Islet of Langerhans (tissue), 1 donor: ENCODE results near the gene SSRP1.
"Not testable (repeated sequence)": the region's sequence is repeated elsewhere in the genome, so short reads cannot be mapped to it uniquely, and the experiment has no call there.

Experiments used
- FAIRE-seq: peaks from one replicate; lab custom pipeline; 2011; peaks lifted over from hg19 to GRCh38; lab: Jason Lieb, UNC

Gene SSRP1

DNA sequence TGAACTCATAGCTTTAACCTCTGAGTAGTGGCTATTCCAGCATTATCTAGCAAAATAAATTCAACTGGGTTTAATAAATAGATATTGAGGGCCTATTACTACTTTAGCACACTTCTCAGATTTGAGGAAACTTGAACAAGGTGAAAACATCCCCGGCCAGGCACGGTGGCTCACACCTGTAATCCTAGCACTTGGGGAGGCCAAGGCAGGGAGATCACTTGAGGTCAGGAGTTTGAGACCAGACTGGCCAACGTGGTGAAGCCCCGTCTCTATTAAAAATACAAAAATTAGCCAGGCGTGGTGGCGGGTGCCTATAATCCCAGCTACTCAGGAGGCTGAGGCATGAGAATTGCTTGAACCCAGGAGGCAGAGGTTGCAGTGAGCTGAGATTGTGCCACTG is 1.2 kb upstream of the SSRP1 start:
- not testable (repeated sequence) for FAIRE-seq

DNA sequence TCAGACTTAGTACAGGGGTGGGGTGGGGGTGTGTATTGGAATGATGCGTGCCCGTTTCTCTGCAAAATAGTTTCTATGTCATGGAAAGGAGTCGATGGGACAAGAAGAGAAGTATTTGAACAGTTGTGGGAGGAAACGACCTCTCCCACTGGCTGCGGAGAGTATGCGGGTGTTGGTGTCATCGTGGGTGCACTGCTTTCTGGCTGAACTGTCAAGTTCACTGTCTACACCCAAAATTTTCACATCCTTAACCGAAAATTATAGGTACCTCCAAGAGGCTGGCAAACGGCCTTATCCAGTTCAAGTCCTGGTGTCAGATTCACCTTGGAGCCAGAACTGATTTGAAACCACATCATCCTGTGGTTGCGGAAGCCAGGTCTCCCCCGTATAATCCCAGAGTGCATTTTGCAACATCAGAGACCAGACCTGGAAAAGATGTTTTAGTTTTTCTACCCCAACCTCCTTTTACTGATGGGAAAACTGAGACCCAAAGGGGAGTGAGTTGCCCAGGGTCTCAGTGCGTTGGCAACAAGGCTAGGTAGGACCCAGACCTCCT is 497 bp upstream of the SSRP1 start:
- no peak for FAIRE-seq

DNA sequence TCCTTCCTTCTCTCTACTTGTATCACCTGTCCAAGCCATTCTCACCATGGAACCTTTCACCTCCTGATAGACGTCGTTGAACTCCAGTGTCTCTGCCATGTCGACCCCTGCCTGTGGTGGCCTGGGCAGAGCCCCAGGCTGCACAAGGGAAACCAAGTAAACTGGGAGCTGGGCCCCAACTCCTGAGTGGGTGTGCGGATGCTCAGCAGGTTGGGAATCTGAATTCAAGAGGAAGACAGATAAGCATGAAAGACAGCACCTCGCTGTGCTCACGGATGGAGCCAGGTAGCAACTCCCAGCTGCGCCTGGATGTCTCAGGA is 709 bp downstream of the SSRP1 start:
- FAIRE-seq, result no peak

DNA sequence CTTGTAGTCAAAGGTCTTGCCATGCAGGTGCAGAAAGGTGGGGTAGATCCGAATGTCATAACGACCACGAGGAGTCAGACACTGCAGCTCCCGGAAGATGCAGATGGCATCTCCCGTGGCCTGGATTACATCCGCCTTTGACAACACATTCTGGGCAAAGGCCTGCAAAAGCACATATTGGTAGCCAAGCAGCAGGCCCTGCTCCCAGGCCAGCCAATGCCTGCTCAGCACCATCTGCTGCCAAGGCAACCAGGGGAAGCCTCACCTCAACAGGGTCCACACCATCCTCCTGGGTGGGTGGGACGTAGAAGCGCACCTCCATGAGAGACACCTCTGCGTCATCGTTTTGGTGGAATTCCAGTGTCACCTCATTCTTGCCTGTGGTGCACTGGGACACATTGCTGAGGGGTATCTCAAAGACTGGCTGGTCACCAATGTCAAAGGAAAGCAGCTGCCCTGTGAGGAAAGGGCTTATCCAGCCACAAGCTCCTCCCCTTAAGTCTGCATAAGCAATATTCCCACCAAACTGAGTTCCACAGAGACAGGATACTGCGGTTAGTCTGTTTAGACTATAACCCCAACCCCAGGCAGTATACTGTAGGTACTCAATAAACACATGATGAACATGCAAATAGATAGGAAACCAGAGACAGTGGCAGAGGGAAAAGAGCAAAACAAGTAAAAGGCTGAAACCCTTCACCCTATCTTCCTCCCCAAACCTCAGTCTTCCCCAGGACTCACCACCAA is 2.8 kb downstream of the SSRP1 start:
- FAIRE-seq, result no peak

DNA sequence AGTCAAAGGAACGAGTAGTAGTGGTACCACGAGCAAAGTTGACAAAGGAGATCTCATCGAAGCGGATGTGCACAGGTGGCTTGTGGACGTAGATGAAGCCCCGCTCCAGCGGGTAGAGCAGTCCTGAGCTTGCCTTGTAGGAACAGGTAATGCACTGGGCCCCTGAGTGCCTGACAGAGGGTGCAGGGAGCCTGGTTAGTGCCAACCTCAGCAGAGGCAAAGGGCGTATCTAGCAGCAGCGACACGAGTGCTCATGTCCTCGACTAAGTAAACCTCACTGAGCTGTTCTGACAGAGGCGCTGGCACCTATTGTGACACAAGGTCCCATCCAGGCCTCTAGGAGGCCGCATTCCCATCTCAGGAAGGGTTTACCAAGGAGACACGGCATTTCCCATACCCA is 4.0 kb downstream of the SSRP1 start:
- no peak for FAIRE-seq

DNA sequence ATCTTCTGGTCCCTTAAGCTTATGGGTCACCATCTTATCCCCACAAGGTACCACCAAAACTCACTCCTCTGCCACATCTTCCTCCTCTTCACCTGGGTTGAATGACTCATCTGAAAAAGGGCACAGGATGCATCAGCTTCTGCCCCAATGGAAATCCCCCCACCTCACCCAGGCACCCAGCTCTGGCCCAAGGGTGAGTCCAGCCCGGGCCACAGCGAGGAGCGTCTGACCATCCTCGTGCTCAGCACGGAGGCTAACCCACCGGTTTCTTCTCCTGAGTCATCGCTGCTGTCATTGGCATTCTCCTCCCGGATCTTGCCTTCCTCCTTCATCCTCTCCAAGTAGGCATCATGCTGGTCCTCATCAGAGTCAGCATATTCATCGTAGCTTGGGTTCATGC is 5.7 kb downstream of the SSRP1 start:
- no peak for FAIRE-seq

DNA sequence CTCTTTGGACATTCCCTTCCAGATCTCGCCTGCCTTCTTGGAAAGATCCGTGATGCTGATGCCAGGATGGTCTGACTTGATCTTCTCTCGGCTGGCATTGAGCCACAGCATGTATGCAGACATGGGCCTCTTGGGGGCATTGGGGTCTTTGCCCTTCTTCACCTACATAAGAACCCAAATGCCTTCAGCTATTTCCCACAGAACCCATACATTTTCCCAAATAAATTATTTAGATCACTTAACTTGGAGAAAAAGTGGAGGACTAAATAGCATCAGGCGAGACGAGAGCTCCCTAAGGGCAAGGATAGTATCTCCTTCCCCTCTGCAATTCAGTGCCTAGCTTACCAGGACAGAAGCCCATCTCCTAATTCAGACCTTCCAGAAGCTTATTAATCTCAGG is 8.0 kb downstream of the SSRP1 start:
- FAIRE-seq, result no peak

DNA sequence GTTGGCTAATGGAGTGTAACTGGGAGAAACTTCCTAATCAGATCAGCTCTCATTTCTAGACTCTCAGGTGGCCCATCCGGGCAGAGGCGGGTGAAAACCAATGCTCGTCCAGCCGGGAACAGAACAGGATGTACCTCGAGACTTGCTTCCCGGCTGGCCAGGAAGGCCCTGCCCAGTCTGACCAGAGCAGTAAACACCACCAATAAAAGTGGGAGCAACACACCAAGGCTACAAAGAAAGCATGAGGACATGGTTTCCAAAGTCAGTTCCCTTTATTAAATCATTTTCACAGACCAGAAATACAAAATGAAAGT is 10.0 kb downstream of the SSRP1 start:
- FAIRE-seq, result peak; percentile 82

DNA sequence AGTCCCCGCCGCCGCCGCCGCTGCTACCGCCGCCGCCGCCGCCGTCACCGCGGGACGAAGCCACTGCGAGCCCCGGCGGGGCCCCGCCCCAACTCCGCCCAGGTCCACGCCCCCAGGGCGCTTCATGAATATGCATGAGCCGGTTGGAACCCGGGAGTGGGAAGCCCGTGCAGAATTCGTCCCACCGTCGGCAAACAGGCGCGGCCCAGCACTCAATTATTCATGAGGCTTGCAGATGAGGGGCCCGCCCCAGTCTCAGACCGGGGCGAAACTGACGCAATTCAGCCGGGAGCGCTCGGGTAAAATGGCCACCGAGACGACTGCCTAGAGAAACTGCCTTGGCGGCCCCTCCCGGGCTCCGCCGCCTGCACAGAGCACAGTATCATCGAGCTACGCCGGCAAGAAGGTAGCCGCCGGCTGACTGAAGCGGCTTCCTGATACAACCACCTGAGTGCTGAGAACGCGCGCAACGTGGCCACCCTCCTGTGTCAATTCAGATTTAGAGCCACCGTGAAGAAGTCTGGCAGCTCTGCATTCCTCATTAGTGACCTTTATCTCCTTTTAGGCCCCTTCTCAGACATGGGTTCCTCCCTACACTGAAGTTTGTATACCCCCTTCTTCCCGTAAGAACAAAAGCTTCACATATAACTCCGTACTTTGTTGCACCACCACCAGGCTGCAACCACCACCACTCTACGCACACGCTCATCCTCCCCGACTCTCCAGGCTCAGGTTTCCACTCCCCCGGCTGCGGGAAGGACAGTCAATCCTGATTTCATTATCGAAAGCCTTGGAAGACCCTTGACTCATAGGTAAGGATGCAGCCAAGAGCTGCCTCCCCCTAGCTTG is 10.6 kb downstream of the SSRP1 start, which contains the start of gene TNKS1BP1:
TSS of gene TNKS1BP1 (minus strand) at position 67 of the 849 bp plus-strand sequence. CDS start 3,067 bp downstream, outside the sequence.
- FAIRE-seq, result peak; percentile 81

DNA sequence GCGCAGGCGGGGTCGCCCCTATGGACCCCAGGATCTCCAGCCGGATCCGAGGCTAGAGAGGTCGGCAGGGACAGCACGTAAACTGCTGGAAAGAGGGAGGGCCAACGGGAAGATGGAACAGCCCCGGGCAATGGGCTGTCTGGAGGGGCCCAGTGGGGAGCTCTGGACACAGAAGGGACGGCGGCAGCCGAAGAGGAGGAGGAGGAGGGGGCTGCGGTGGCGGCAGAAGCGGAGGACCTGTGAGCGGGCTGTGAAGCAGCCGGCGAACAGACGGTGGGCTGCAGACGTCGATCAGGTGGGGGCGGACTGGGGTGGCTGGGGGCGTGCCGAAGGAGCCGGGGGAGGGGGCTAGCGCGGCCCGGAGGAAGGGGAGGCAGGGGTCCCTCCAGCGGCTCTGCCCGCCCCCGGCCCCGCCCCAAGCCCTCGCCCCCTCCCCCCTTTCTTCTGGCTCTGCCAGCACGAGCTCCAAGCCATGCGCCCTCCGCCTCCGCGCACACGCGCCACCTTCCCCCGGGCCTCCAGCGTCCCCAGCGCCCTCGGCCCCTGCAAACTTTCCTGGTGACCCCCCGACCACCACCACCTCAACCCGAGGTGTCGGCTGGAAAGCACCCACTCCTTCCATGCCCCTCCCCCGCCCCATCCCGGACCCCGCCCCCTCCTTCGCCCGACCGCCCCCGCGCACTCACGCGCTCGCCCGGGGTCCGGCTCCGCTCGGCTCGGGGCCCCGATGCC is 11.4 kb downstream of the SSRP1 start:
- no peak for FAIRE-seq

DNA sequence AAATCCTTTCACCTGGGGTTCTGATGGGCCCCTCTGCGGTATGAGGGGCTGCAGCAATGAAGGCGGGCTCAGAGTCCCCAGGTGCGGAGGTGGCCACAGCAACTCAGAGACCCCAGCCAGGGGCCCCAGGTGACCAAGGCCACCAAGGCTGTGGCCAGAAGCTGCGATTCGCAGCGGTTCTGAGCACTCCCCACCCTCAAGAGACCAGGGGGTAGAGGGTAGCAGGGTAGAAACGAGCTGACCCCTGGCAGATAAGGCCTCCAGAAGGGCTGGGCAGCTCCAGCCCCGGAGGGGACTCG is 11.9 kb downstream of the SSRP1 start:
- no peak for FAIRE-seq

DNA sequence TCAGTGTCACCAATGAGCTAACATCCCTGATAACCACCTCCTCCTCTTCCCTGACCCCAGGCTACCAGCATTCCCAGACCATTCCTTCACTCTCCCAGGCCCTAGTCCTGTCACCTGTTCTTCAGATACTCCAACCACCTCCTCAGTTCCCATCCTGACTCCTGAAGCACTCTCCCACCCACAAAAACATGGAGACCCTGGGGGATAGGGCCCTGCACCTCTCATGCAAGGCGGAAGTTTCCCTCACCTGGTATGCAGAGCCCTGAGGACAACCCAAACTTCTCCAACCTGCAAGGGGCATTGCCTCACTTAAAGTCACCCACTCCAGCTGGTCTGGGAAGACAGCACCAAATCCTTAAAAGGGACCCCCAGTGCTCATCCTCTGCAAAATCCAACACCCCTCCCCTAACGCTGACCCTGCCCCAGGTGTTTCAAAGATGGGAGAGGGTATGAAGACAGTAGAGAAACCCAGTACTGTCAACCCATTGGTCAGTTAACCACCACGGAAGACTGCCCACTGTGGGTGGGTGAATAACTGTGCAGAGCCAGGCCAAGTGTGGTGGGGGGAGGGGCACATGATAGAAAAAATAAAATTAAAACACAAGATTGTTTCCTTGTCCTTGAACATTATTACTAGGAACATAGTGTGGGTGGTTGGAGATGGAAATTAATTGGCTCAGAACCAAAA is 12.4 kb downstream of the SSRP1 start:
- no peak for FAIRE-seq

DNA sequence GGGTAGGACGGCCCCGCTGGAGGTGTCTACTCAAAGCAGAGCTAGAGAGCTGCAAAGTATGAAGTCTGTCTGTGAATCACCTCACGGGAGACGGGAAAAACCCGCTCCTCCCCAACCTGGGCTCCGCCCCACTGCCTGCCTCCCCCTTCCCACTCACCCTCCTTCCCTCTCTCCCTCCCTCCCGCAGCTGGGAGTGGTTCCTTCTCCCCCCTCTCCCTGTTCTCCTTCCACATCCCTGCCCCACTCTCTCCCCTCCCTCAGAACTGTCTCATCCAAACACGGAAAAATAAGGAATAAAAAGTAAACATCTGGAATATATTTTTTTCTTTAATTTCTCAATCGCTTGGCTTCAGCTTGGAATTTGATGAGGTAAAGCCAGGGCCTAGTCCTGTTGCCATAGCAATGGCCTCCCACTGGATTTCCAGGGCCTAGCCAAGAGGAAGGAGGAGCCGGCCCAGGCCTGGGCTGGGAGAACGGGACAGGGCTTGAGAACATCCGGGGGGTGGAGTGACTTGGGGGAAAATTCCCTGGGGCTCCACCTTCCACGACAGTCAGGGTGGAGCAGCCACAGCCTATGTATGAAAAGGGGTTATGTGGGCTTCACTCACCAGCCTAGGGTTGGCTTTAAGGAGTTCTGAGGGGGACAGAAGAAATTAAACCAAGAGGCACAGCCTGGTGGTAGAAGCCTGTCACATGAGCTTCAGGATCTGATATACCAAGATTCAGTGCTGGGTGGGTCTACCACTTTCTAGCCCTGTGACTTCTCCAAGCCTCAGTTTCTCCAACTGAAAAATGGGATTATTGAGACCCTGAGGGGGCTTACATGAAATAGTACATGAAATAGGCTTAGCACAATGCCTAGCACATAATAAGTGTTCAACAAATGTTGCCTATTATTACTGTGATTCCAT is 13.2 kb downstream of the SSRP1 start:
- FAIRE-seq, result no peak

DNA sequence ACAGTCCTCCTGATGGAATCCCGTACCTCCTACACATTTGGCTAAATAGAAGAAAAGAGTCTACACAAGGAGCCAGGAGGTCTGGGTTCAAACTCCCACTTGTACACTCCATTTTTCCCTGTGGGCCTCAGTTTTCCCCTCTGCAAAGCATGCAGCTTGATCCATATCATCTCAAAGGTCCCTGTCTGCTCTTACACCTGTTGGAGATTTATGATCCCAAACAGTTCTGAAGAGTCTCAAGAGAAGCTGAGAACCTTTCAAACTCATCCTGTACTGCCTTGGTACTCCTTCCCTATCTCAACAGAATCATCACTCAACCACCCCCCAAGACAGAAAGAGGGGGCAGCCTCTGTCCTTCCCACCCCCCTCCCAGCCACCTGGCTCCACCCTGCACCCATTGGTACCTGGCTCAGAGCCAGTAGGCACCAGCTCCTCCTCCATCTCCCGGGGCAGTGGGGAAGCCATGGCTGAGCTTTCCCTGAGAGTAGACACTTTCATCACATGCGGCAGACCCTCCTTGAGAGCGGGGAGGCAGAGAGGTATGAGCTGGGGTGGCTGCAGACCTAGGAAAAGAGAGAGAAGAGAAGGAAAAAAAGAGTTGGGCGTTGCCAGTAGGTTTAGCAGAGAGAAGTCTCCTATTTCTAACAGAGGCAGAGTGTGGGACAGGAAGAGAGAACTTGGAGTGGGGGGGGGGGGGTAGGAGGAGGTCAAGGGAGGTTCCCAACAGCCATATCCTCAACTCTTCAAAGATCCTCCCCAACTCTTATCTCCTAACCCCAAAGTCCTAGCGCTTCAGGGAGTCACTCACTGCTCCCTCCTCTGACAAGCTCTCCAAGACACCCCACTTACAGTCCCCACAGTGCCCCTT is 14.1 kb downstream of the SSRP1 start:
- no peak for FAIRE-seq

DNA sequence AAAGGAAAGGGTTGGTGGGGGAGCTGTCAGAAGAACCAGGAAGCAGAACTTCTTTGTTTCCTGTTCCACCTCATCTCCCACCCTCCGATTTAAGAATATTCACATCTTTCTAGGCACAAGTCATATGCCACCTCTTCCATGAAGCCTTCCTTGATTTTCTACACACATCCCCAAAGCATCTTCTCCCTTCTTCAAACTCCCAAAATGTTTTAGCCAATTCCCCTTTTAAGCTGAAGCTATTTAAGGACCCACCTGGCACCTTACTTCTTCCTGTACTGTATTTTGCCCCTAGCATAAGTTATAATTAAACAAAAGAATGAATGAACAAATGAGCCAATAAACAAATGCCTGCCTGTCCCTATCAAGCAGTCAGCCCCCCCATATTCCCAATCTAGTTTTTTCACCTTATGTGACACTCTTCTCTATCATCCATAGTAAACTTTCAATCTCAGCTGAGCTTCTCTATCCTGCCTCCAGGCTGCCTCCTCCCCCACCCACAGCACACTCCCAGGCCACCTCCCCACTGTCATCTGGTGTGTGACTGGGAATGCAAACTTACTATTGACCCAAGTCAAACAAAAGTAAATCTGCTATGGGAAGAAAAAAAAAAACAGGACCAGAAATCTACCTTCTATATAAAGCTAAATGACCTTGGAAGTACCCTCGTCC is 14.8 kb downstream of the SSRP1 start:
- FAIRE-seq, result no peak

DNA sequence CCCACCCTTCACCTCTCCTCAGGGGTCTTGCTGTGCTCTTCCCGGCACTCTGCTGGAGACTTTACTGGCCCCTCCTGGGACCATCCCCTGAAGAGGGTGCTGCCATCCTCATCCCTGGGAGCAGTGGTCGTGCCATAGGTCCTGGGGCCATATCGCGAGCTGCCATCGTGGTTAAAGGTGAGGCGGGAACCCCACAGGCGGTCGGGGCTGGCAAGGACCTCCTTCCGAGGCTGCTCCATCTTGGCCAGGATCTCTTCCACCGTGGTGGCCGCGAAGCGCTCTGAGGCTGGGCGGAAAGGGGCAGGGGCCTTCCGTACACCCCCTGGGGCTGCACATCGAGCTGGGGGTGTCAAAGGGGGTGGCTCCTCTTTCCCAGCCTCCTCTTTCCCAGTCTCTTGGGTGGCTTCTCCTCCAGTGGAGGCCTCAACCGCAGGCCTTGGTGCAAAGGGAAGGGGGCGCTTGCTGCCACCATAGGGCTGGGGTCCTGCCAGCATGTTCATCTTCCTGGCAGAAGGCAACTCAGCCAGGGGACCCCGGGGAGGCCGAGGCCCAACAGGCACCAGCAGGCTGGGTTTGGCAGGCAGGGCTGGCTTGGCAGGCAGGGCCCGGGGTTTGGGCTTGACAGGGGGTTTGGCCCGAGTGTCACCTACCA is 15.5 kb downstream of the SSRP1 start:
- no peak for FAIRE-seq

DNA sequence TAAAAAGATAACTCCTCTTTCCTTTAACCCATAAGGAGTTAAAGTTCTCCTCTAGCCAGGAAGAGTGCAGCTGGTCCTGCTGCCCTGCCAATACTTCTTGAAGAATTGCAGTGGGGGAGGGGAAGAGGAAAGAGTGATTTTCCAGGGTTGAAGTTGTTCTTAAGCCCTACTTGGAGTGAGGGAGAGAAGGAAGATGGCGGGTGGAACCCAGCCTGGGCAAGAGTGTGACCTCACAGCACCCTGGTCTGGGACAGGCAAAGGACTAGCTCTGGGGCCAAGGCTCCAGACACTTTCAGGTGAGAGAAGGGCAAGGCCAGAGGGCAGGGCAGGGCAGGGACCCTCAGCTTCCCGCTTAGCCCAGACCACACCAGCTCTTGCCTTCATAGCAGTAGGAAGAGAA is 17.5 kb downstream of the SSRP1 start:
- FAIRE-seq, result no peak

DNA sequence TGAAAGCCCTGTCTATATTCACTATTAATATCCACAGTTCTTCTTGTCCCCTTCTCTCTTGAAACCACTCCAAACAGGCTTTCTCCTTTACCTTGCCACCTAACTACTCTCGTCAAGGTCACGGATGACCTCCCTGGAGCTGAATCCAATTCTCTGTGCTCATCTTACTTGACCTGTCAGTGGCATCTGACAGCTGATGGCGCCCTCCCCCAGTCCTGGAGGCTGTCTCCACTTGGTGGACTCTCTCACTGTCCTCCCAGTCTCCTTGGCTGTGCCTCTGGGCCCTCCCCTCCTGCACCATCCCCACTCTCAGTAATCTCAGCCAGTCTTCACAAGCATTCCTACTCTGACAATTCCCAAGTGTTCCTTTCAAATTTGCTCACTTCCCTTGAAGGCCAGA is 19.7 kb downstream of the SSRP1 start:
- FAIRE-seq, result no peak

DNA sequence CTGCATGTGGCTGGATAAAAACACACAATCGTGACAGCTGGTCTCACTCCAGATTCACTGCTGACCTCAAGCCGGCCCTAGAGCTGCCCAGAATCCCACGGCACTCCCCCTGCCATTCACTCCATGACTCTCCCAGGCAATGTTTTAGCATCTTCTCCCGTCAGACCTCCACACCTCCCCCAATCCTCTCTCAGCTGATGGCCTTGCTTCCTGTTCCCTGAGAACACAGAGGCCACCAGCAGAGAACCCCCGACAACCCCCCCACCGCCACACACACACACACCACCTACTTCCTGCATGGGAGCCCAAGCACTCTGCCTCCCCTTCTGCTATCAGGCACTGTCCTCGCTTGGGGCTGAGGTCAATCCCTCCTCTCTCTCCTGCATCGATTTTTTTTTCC is 20.2 kb downstream of the SSRP1 start:
- no peak for FAIRE-seq
